ENCODE measurements around the gene SHOC2. TPM values are rescaled to one million over a fixed set of nuclear protein-coding genes. Genes with fewer than 3 reads are reported as not detected.

Gene SHOC2
- total RNA-seq, 1 donor from 2014 or later, result 106 TPM

DNA sequence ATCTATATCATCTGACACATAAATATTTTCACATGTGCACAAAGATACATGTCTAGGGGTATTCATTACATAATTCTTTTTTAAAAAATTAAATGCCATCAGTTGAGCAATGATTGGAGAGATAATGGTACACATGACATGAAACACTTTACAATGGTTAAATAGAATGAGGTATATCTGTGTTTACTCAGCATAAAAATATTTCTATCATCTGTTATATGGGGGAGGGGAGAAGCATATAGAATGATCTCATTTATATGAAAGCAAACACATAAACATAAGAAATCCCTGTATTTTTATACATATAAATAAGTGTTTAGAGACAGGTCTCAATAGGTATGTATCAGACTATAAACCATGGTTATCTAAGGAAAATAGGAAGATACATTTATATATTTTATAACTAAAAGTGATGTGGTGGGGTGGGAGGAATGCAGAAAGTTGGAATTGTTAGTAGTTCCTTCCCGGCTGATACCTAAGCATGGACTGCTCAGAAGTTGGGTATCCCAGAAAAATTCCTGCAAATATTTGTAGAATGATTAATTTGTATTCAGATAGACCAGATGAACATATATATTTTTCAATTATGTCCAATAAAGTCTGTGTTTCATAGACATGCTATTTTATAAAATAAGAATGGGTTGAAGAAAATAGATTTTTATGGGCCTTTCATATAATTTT lies 75.1 kb downstream of the SHOC2 start:
- Mint-ChIP-seq H3K9me3 (no peaks in the 10 kb centered on the region), H3K27me3 (no peaks in the 10 kb centered on the region), H3K4me1 (peaks cover 28% of the 10 kb centered on the region), H3K36me3 (ENCODE audit: low read depth) (peaks cover 46% of the 10 kb centered on the region), H3K27ac (no peak overlapping the region), H3K4me3 (no peak overlapping the region)
- ATAC-seq (ENCODE audit: low read depth), result no peak
- intact Hi-C loops (cut with micrococcal nuclease), result loop anchor here (5.0 kb wide), 1 partner anchor 247 kb away; no protein-coding TSS in a partner anchor
- ChIA-PET CTCF (no interaction called here), POLR2A (no interaction called here)
- no peak for DNase-seq
- no peak for TF ChIP-seq CTCF (IDR thresholded peaks at IDR 0.05)

- peaks cover 46% of the 10 kb centered on the region for H3K36me3 Mint-ChIP-seq (ENCODE audit: low read depth)
- H3K27ac Mint-ChIP-seq, result no peak overlapping the region
- intact Hi-C loops (cut with micrococcal nuclease), result loop anchor here (5.0 kb wide), 1 partner anchor 248 kb away; no protein-coding TSS in a partner anchor
- H3K9me3 Mint-ChIP-seq, result no peaks in the 10 kb centered on the region
- H3K4me1 Mint-ChIP-seq, result peaks cover 28% of the 10 kb centered on the region
- DNase-seq (no peak), ATAC-seq (ENCODE audit: low read depth) (no peak)
- H3K4me3 Mint-ChIP-seq, result no peak overlapping the region
- ChIA-PET CTCF (no interaction called here), POLR2A (interaction anchor here (0.6 to 0.7 kb wide), 2 partner anchors 76 to 124 kb away, joined by 3 to 6 read pairs; partner anchors contain the start of genes BBIP1, PDCD4 and SHOC2)
- H3K27me3 Mint-ChIP-seq, result no peaks in the 10 kb centered on the region
- no peak for TF ChIP-seq CTCF (IDR thresholded peaks at IDR 0.05)
Observed at GRCh38 chr10:110995301-110995700, 75.9 kb downstream of the SHOC2 start.

DNA sequence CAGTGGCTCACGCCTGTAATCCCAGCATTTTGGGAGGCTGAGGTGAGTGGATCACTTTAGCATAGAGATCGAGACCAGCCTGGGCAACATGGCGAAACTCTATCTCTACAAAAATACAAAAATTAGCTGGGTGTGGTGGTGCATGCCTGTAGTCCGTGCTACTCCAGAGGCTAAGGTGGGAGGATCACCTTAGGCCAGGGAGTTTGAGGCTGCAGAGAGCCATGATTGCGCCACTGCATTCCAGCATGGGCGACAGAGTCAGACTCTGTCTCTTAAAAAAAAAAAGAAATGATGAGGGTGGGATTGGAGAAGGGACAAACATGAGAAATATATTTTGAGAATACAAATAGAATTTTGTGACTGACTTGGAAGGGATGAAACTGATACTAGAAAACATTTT lies 76.9 kb downstream of the SHOC2 start:
- Mint-ChIP-seq H3K36me3 (ENCODE audit: low read depth) (peaks cover 46% of the 10 kb centered on the region), H3K4me3 (no peak overlapping the region), H3K9me3 (no peaks in the 10 kb centered on the region), H3K27ac (no peak overlapping the region), H3K27me3 (no peaks in the 10 kb centered on the region), H3K4me1 (peaks cover 23% of the 10 kb centered on the region)
- no peak for ATAC-seq (ENCODE audit: low read depth)
- POLR2A ChIA-PET, result no interaction called here
- CTCF ChIA-PET, result interaction anchor here (0.6 kb wide), 1 partner anchor 46 kb away, joined by 3 read pairs; no protein-coding TSS in a partner anchor
- no peak for TF ChIP-seq CTCF (IDR thresholded peaks at IDR 0.05)
- intact Hi-C loops (cut with micrococcal nuclease), result loop anchor here (5.0 kb wide), 1 partner anchor 249 kb away; no protein-coding TSS in a partner anchor
- DNase-seq, result no peak

- H3K27me3 Mint-ChIP-seq, result no peaks in the 10 kb centered on the region
- intact Hi-C loops (cut with micrococcal nuclease), result loop anchor here (2.0 to 10.0 kb wide), 3 partner anchors 13 to 389 kb away; no protein-coding TSS in a partner anchor
- peaks cover 2% of the 10 kb centered on the region for H3K4me1 Mint-ChIP-seq
- no peak overlapping the region for H3K4me3 Mint-ChIP-seq
- POLR2A ChIA-PET, result interaction anchor here (0.7 kb wide), 1 partner anchor 86 kb away, joined by 3 read pairs; no protein-coding TSS in a partner anchor
- H3K36me3 Mint-ChIP-seq (ENCODE audit: low read depth), result peaks cover 66% of the 10 kb centered on the region
- DNase-seq (no peak), ATAC-seq (ENCODE audit: low read depth) (no peak)
- CTCF ChIA-PET, result no interaction called here
- H3K27ac Mint-ChIP-seq, result no peak overlapping the region
- H3K9me3 Mint-ChIP-seq, result no peaks in the 10 kb centered on the region
- TF ChIP-seq CTCF (IDR thresholded peaks at IDR 0.05), result no peak
Observed at GRCh38 chr10:111004016-111004415, 84.6 kb downstream of the SHOC2 start.

GRCh38 chr10:111007486-111007885 lies 88.1 kb downstream of the SHOC2 start:
- H3K36me3 Mint-ChIP-seq (ENCODE audit: low read depth), result peaks cover 69% of the 10 kb centered on the region
- H3K27ac Mint-ChIP-seq, result no peak overlapping the region
- H3K4me3 Mint-ChIP-seq, result no peak overlapping the region
- peaks cover 2% of the 10 kb centered on the region for H3K4me1 Mint-ChIP-seq
- POLR2A ChIA-PET, result no interaction called here
- DNase-seq, result no peak
- intact Hi-C loops (cut with micrococcal nuclease), result loop anchor here (5.0 to 10.0 kb wide), 2 partner anchors 35 to 393 kb away; no protein-coding TSS in a partner anchor
- ATAC-seq (ENCODE audit: low read depth), result no peak
- H3K9me3 Mint-ChIP-seq, result no peaks in the 10 kb centered on the region
- no peak for TF ChIP-seq CTCF (IDR thresholded peaks at IDR 0.05)
- CTCF ChIA-PET, result no interaction called here
- H3K27me3 Mint-ChIP-seq, result no peaks in the 10 kb centered on the region
